ENCODE data around the gene UQCRC2.
"Not testable (repeated sequence)": the region's sequence is repeated elsewhere in the genome, so short reads cannot be mapped to it uniquely, and the experiment has no call there.

The UQCRC2 gene

GRCh38 chr16:21952793-21953540 is at the start of gene UQCRC2:
TSS of gene UQCRC2 (plus strand) at chr16:21953361. CDS start at chr16:21953424, 63 bp downstream.
- DNase-seq, result peak; percentile 79

- not testable (repeated sequence) for DNase-seq
Observed at GRCh38 chr16:21932650-21933049, 20.5 kb upstream of the UQCRC2 start.

- not testable (repeated sequence) for DNase-seq
Observed at GRCh38 chr16:21933316-21933715, 19.8 kb upstream of the UQCRC2 start.

- not testable (repeated sequence) for DNase-seq
Observed at GRCh38 chr16:21933790-21934189, 19.4 kb upstream of the UQCRC2 start.

GRCh38 chr16:21936216-21936615 is 16.9 kb upstream of the UQCRC2 start:
- not testable (repeated sequence) for DNase-seq

- DNase-seq, result no peak
Observed at GRCh38 chr16:21937336-21937829, 15.8 kb upstream of the UQCRC2 start.

GRCh38 chr16:21940570-21940969 is 12.6 kb upstream of the UQCRC2 start:
- DNase-seq, result no peak

- no peak for DNase-seq
Observed at GRCh38 chr16:21943571-21943970, 9.6 kb upstream of the UQCRC2 start.

- no peak for DNase-seq
Observed at GRCh38 chr16:21946889-21947635, 6.1 kb upstream of the UQCRC2 start.

GRCh38 chr16:21949713-21950260 is 3.4 kb upstream of the UQCRC2 start:
- DNase-seq, result no peak

- no peak for DNase-seq
Observed at GRCh38 chr16:21950782-21951521, 2.2 kb upstream of the UQCRC2 start.

GRCh38 chr16:21952040-21952792 is 945 bp upstream of the UQCRC2 start:
- DNase-seq, result peak; percentile 66

- DNase-seq, result no peak
Observed at GRCh38 chr16:21953541-21953902, 361 bp downstream of the UQCRC2 start.

- DNase-seq, result no peak
Observed at GRCh38 chr16:21957714-21958346, 4.7 kb downstream of the UQCRC2 start.

GRCh38 chr16:21959050-21959449 is 5.9 kb downstream of the UQCRC2 start:
- no peak for DNase-seq

- DNase-seq, result no peak
Observed at GRCh38 chr16:21962475-21962874, 9.3 kb downstream of the UQCRC2 start.

- DNase-seq, result no peak
Observed at GRCh38 chr16:21963887-21964286, 10.7 kb downstream of the UQCRC2 start.

GRCh38 chr16:21964353-21964752 is 11.2 kb downstream of the UQCRC2 start:
- no peak for DNase-seq

GRCh38 chr16:21971856-21972255 is 18.7 kb downstream of the UQCRC2 start:
- DNase-seq, result no peak

- DNase-seq, result no peak
Observed at GRCh38 chr16:21973945-21974344, 20.8 kb downstream of the UQCRC2 start.

- no peak for DNase-seq
Observed at GRCh38 chr16:21980032-21980431, 26.9 kb downstream of the UQCRC2 start.

- DNase-seq, result no peak
Observed at GRCh38 chr16:21982108-21982507, 28.9 kb downstream of the UQCRC2 start.

Data from activated T-cell treated with anti-CD3 and anti-CD28 coated beads for 4 hours (primary cell).